Calu3 (cell line): ENCODE measurements around the gene THADA. TPM values are rescaled to one million over a fixed set of nuclear protein-coding genes. Genes with fewer than 3 reads are reported as not detected.

Source experiments
- BruUV-seq: library from RNA; stranded (reverse); fragments of 400-500 nt; replicated peaks from 2 replicates; lab custom pipeline; 2021; lab: Mats Ljungman, UMichigan
- CTCF ChIA-PET: fragments of 300-600 bp; sonication (Branson Sonifier 250); formaldehyde crosslinking; loops from one replicate; lab custom pipeline; 2022; ENCODE audit warnings: antibody characterized with exemption; lab: Charles Lee
- DNase-seq: peaks from one replicate; pipeline ENCODE4 v3.0.0; 2022
- H3K27ac Mint-ChIP-seq: one replicate; pipeline ENCODE4 v1.8.0; 2022; ENCODE audit warnings: mixed read lengths; ENCODE audit not compliant: unreplicated experiment
- H3K27me3 Mint-ChIP-seq: one replicate; pipeline ENCODE4 v1.8.0; 2022; ENCODE audit warnings: mixed read lengths; ENCODE audit not compliant: unreplicated experiment
- H3K36me3 Mint-ChIP-seq: one replicate; pipeline ENCODE4 v1.8.0; 2022; ENCODE audit warnings: mild to moderate bottlenecking, moderate library complexity, mixed read lengths; ENCODE audit not compliant: insufficient read depth, unreplicated experiment
- H3K4me1 Mint-ChIP-seq: one replicate; pipeline ENCODE4 v1.8.0; 2022; ENCODE audit warnings: mild to moderate bottlenecking, low read depth, mixed read lengths; ENCODE audit not compliant: unreplicated experiment
- H3K4me3 Mint-ChIP-seq: one replicate; pipeline ENCODE4 v1.8.0; 2022; ENCODE audit warnings: mild to moderate bottlenecking, low read depth, moderate library complexity, mixed read lengths; ENCODE audit not compliant: unreplicated experiment
- H3K9me3 Mint-ChIP-seq: one replicate; pipeline ENCODE4 v1.8.0; 2022; ENCODE audit warnings: low read depth, mixed read lengths; ENCODE audit not compliant: unreplicated experiment
- CTCF ChIP-seq: fragments of 200-600 bp; IDR thresholded peaks from one replicate; pipeline ENCODE4 v1.8.0; 2022; ENCODE audit warnings: antibody characterized with exemption; ENCODE audit not compliant: unreplicated experiment
- intact Hi-C: fragments of 100-400 bp; cut with micrococcal nuclease; formaldehyde crosslinking; loops from one replicate; pipeline ENCODE4 v1.10.0; 2022; ENCODE audit not compliant: unreplicated experiment
- total RNA-seq: library from RNA; stranded (reverse); gene quantifications from 2 replicates; pipeline ENCODE4 v1.2.3, GENCODE V29; 2022

The THADA gene
- total RNA-seq, 1 experiment from 2014 or later = 35.5 TPM

- Mint-ChIP-seq H3K27me3 (no peaks in the 10 kb centered on the region), H3K4me1 (peaks cover 59% of the 10 kb centered on the region), H3K4me3 (no peak overlapping the region), H3K27ac (peak overlapping the region; percentile 91), H3K9me3 (no peaks in the 10 kb centered on the region), H3K36me3 (peaks cover 11% of the 10 kb centered on the region)
- DNase-seq = peak; percentile 73
- no peak for TF ChIP-seq CTCF
- intact Hi-C loops = no loop called here
- TSS peak; percentile 84 for BruUV-seq
- CTCF ChIA-PET = interaction anchor here (0.7 to 1.1 kb wide), 3 partner anchors 37 to 640 kb away, joined by 3 read pairs; no protein-coding TSS in a partner anchor
These were observed 169.4 kb downstream of the THADA start for GRCh38 chr2:43426305-43427031.

GRCh38 chr2:43425659-43426058 lies 170.2 kb downstream of the THADA start:
- Mint-ChIP-seq H3K9me3 (no peaks in the 10 kb centered on the region), H3K36me3 (peaks cover 11% of the 10 kb centered on the region), H3K27me3 (no peaks in the 10 kb centered on the region), H3K4me1 (peaks cover 59% of the 10 kb centered on the region), H3K27ac (peak overlapping the region; percentile 37), H3K4me3 (no peak overlapping the region)
- BruUV-seq = no TSS peak
- intact Hi-C loops = no loop called here
- CTCF ChIA-PET = interaction anchor here (2.4 kb wide), 1 partner anchor 18 kb away, joined by 5 read pairs; no protein-coding TSS in a partner anchor
- TF ChIP-seq CTCF = no peak
- DNase-seq = no peak

- Mint-ChIP-seq H3K27me3 (no peaks in the 10 kb centered on the region), H3K9me3 (no peaks in the 10 kb centered on the region), H3K27ac (peak overlapping the region; percentile 37), H3K4me3 (peak overlapping the region; percentile 4), H3K36me3 (peaks cover 11% of the 10 kb centered on the region), H3K4me1 (peaks cover 68% of the 10 kb centered on the region)
- intact Hi-C loops = loop anchor here (5.0 kb wide), 1 partner anchor 33 kb away; no protein-coding TSS in a partner anchor
- no peak for DNase-seq
- BruUV-seq = no TSS peak
- TF ChIP-seq CTCF = no peak
- CTCF ChIA-PET = interaction anchor here (0.8 to 2.4 kb wide), 3 partner anchors 10 to 19 kb away, joined by 3 to 5 read pairs (median 3); no protein-coding TSS in a partner anchor
These were observed 171.3 kb downstream of the THADA start for GRCh38 chr2:43424262-43425207.

DNA sequence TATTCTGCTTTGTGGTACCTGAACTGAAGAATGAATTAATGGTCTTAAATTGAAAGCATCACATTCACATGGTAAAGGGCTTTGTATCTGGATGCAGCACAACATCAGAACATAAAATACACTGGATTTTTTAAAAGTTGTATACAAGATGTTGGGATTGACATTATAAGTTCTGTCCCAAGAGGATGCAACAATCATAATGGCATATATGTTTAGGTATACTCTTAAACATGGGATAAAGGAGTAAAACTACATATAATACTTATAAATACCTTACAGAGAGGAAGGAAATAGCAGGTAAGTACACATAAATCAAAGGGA lies 171.9 kb downstream of the THADA start:
- Mint-ChIP-seq H3K36me3 (peaks cover 11% of the 10 kb centered on the region), H3K27ac (peak overlapping the region; percentile 37), H3K9me3 (no peaks in the 10 kb centered on the region), H3K4me3 (peak overlapping the region; percentile 4), H3K4me1 (peaks cover 74% of the 10 kb centered on the region), H3K27me3 (no peaks in the 10 kb centered on the region)
- no peak for TF ChIP-seq CTCF
- intact Hi-C loops = loop anchor here (5.0 kb wide), 1 partner anchor 33 kb away; no protein-coding TSS in a partner anchor
- DNase-seq = no peak
- BruUV-seq = no TSS peak
- CTCF ChIA-PET = interaction anchor here (0.8 to 2.4 kb wide), 3 partner anchors 10 to 20 kb away, joined by 3 to 5 read pairs (median 3); no protein-coding TSS in a partner anchor
